ENCODE results near the gene FAM53B.

Gene FAM53B

GRCh38 chr10:124593431-124593985, 150.7 kb downstream of the FAM53B start:
- Histone ChIP-seq H3K4me2 (ENCODE audit: low read depth, low read length) (no peak overlapping the region), H2AFZ (ENCODE audit: low read length) (no peak overlapping the region), H3F3A (ENCODE audit: insufficient read depth, low read length) (no peaks in the 10 kb centered on the region), H3K9ac (ENCODE audit: low read length) (no peak overlapping the region), H3K9me2 (replicated peaks; ENCODE audit: insufficient read depth, low read length) (no peaks in the 10 kb centered on the region), H3K79me2 (ENCODE audit: low read length) (no peaks in the 10 kb centered on the region), H3K4me1 (ENCODE audit: low read length) (0 out of 2 replicates have a peak, but pooled peaks cover 4% of the 10 kb centered on the region), H4K20me1 (ENCODE audit: insufficient read depth, low read length) (no peaks in the 10 kb centered on the region), H3K4me3 (ENCODE audit: low read length) (no peak overlapping the region), H3K36me3 (replicated peaks; ENCODE audit: insufficient read depth, low read length) (no peaks in the 10 kb centered on the region), H3K27ac (ENCODE audit: low read length) (no peak overlapping the region), H3K9me3 (replicated peaks; ENCODE audit: insufficient read depth, low read length) (no peaks in the 10 kb centered on the region), H3K27me3 (replicated peaks; ENCODE audit: insufficient read depth, low read length) (peaks cover 11% of the 10 kb centered on the region; the same call in 1 of the 2 replicates)
- DNase-seq = no peak
- TF ChIP-seq EZH2phosphoT487 (IDR thresholded peaks at IDR 0.05; ENCODE audit: low read length) (no peak), CTCF (IDR thresholded peaks at IDR 0.05; ENCODE audit: low read length) (no peak), EZH2 (optimal IDR thresholded peaks at IDR 0.05; ENCODE audit: low read depth, low read length) (no peak)

DNA sequence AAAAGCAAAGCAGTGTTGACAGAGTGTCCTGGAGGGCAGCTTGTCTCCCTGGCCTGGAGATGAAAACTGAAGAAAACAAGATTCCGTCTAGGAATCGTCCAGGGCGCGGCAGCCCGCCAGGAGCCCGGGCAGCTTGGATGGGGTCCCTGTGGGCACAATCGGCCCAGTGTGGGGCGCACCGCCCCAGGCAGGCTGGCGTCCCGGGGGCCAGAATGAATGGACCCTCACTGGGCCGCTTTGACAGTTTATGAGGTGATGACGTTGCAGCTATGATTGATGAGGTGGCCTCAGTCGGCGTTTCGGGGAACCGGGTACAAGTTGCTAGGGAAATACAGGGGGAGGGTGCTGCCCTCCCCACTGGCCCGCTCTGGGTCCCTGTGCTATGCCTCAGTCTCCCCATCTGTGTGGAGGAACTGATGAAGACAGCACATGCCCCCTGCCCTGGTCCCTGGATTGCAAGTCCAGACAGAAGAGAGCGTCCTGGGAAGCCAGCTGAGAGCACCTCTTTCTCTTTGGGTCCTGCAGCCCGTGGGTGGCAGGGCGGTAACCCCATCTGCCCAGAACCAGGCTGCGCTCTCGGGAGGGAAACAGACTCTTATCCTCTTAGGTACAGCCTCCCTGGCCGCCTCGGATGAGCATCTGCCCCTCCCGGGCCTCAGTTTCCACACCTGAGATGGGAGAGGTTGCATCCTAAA, 151.3 kb downstream of the FAM53B start:
- H3K4me1 ChIP-seq (ENCODE audit: low read length) = 0 out of 2 replicates have a peak, but pooled peaks cover 4% of the 10 kb centered on the region
- no peak for DNase-seq
- no peak overlapping the region for H3K27ac ChIP-seq (ENCODE audit: low read length)
- no peaks in the 10 kb centered on the region for H3K9me3 ChIP-seq (replicated peaks; ENCODE audit: insufficient read depth, low read length)
- no peak for TF ChIP-seq EZH2 (optimal IDR thresholded peaks at IDR 0.05; ENCODE audit: low read depth, low read length)
- no peak for TF ChIP-seq EZH2phosphoT487 (IDR thresholded peaks at IDR 0.05; ENCODE audit: low read length)
- no peak for TF ChIP-seq CTCF (IDR thresholded peaks at IDR 0.05; ENCODE audit: low read length)
- no peaks in the 10 kb centered on the region for H3K9me2 ChIP-seq (replicated peaks; ENCODE audit: insufficient read depth, low read length)
- H3K9ac ChIP-seq (ENCODE audit: low read length) = no peak overlapping the region
- H3K36me3 ChIP-seq (replicated peaks; ENCODE audit: insufficient read depth, low read length) = no peaks in the 10 kb centered on the region
- H3K4me3 ChIP-seq (ENCODE audit: low read length) = no peak overlapping the region
- no peaks in the 10 kb centered on the region for H3F3A ChIP-seq (ENCODE audit: insufficient read depth, low read length)
- H2AFZ ChIP-seq (ENCODE audit: low read length) = no peak overlapping the region
- H3K79me2 ChIP-seq (ENCODE audit: low read length) = no peaks in the 10 kb centered on the region
- no peaks in the 10 kb centered on the region for H4K20me1 ChIP-seq (ENCODE audit: insufficient read depth, low read length)
- H3K27me3 ChIP-seq (replicated peaks; ENCODE audit: insufficient read depth, low read length) = peaks cover 11% of the 10 kb centered on the region; the same call in 1 of the 2 replicates
- no peak overlapping the region for H3K4me2 ChIP-seq (ENCODE audit: low read depth, low read length)

GRCh38 chr10:124592101-124592500, 152.1 kb downstream of the FAM53B start:
- H3K27me3 ChIP-seq (replicated peaks; ENCODE audit: insufficient read depth, low read length) = peaks cover 11% of the 10 kb centered on the region; the same call in 1 of the 2 replicates
- no peak for DNase-seq
- H3K9ac ChIP-seq (ENCODE audit: low read length) = no peak overlapping the region
- no peak overlapping the region for H3K4me3 ChIP-seq (ENCODE audit: low read length)
- TF ChIP-seq EZH2phosphoT487 (IDR thresholded peaks at IDR 0.05; ENCODE audit: low read length) (no peak), CTCF (IDR thresholded peaks at IDR 0.05; ENCODE audit: low read length) (no peak), EZH2 (optimal IDR thresholded peaks at IDR 0.05; ENCODE audit: low read depth, low read length) (no peak)
- H3K9me3 ChIP-seq (replicated peaks; ENCODE audit: insufficient read depth, low read length) = no peaks in the 10 kb centered on the region
- H3K27ac ChIP-seq (ENCODE audit: low read length) = no peak overlapping the region
- no peak overlapping the region for H2AFZ ChIP-seq (ENCODE audit: low read length)
- no peaks in the 10 kb centered on the region for H3K36me3 ChIP-seq (replicated peaks; ENCODE audit: insufficient read depth, low read length)
- no peak overlapping the region for H3K4me2 ChIP-seq (ENCODE audit: low read depth, low read length)
- 0 out of 2 replicates have a peak, but pooled peaks cover 4% of the 10 kb centered on the region for H3K4me1 ChIP-seq (ENCODE audit: low read length)
- H3K79me2 ChIP-seq (ENCODE audit: low read length) = no peaks in the 10 kb centered on the region
- no peaks in the 10 kb centered on the region for H4K20me1 ChIP-seq (ENCODE audit: insufficient read depth, low read length)
- no peaks in the 10 kb centered on the region for H3F3A ChIP-seq (ENCODE audit: insufficient read depth, low read length)
- H3K9me2 ChIP-seq (replicated peaks; ENCODE audit: insufficient read depth, low read length) = no peaks in the 10 kb centered on the region

Measured in MM.1S (cell line).